ENCODE measurements around the gene PDHB. TPM values are rescaled to one million over a fixed set of nuclear protein-coding genes. Genes with fewer than 3 reads are reported as not detected.
"Not testable (repeated sequence)": the region's sequence is repeated elsewhere in the genome, so short reads cannot be mapped to it uniquely, and the experiment has no call there.

The PDHB gene
- total RNA-seq, 1 donor from 2014 or later, result 87.7 TPM

- Histone ChIP-seq H2AFZ (ENCODE audit: low read depth, low read length) (no peak overlapping the region), H3K9ac (ENCODE audit: low read length) (no peak overlapping the region), H3K36me3 (ENCODE audit: insufficient read depth, low read length) (no peaks in the 10 kb centered on the region), H3K27me3 (ENCODE audit: insufficient read depth, low read length) (no peaks in the 10 kb centered on the region), H3K4me1 (ENCODE audit: insufficient read depth, low read length) (peaks cover 8% of the 10 kb centered on the region), H3K79me2 (ENCODE audit: insufficient read depth, low read length) (no peaks in the 10 kb centered on the region), H3K4me2 (ENCODE audit: low read length) (no peak overlapping the region), H4K20me1 (ENCODE audit: insufficient read depth, low read length) (no peaks in the 10 kb centered on the region), H3K4me3 (ENCODE audit: insufficient read depth, low read depth, low read length) (no peak overlapping the region), H3K9me3 (ENCODE audit: insufficient read depth, low read depth, low read length) (peaks cover 3% of the 10 kb centered on the region), H3K27ac (ENCODE audit: low read depth, low read length) (no peak overlapping the region)
- no peak for FAIRE-seq
- DNase-seq (ENCODE audit: low read depth), result no peak
- Mint-ChIP-seq H3K4me3 (ENCODE audit: unreplicated experiment) (no peak overlapping the region), H3K4me1 (ENCODE audit: low read depth, unreplicated experiment) (peaks cover 6% of the 10 kb centered on the region), H3K36me3 (ENCODE audit: low read depth, unreplicated experiment) (no peaks in the 10 kb centered on the region), H3K27me3 (ENCODE audit: low read depth, unreplicated experiment) (no peaks in the 10 kb centered on the region), H3K27ac (ENCODE audit: unreplicated experiment) (no peak overlapping the region), H3K9me3 (ENCODE audit: unreplicated experiment) (peaks cover 15% of the 10 kb centered on the region)
- TF ChIP-seq CTCF (IDR thresholded peaks at IDR 0.05; ENCODE audit: insufficient read depth, low read depth, low read length) (no peak), EZH2 (IDR thresholded peaks at IDR 0.05; ENCODE audit: insufficient read depth, low read length) (no peak)
These were observed 25.5 kb upstream of the PDHB start for GRCh38 chr3:58459160-58459559.

- Histone ChIP-seq H3K79me2 (ENCODE audit: insufficient read depth, low read length) (no peaks in the 10 kb centered on the region), H3K9me3 (ENCODE audit: insufficient read depth, low read depth, low read length) (peaks cover 3% of the 10 kb centered on the region), H3K27ac (ENCODE audit: low read depth, low read length) (no peak overlapping the region), H3K4me2 (ENCODE audit: low read length) (no peak overlapping the region), H3K4me1 (ENCODE audit: insufficient read depth, low read length) (no peaks in the 10 kb centered on the region), H4K20me1 (ENCODE audit: insufficient read depth, low read length) (no peaks in the 10 kb centered on the region), H3K9ac (ENCODE audit: low read length) (no peak overlapping the region), H3K36me3 (ENCODE audit: insufficient read depth, low read length) (no peaks in the 10 kb centered on the region), H3K4me3 (ENCODE audit: insufficient read depth, low read depth, low read length) (no peak overlapping the region), H2AFZ (ENCODE audit: low read depth, low read length) (no peak overlapping the region), H3K27me3 (ENCODE audit: insufficient read depth, low read length) (no peaks in the 10 kb centered on the region)
- no peak overlapping the region for H3K27ac Mint-ChIP-seq (ENCODE audit: unreplicated experiment)
- FAIRE-seq, result no peak
- no peak for DNase-seq (ENCODE audit: low read depth)
- peaks cover 23% of the 10 kb centered on the region for H3K9me3 Mint-ChIP-seq (ENCODE audit: unreplicated experiment)
- H3K4me1 Mint-ChIP-seq (ENCODE audit: low read depth, unreplicated experiment), result no peaks in the 10 kb centered on the region
- no peak overlapping the region for H3K4me3 Mint-ChIP-seq (ENCODE audit: unreplicated experiment)
- no peak for TF ChIP-seq CTCF (IDR thresholded peaks at IDR 0.05; ENCODE audit: insufficient read depth, low read depth, low read length)
- TF ChIP-seq EZH2 (IDR thresholded peaks at IDR 0.05; ENCODE audit: insufficient read depth, low read length), result no peak
- no peaks in the 10 kb centered on the region for H3K36me3 Mint-ChIP-seq (ENCODE audit: low read depth, unreplicated experiment)
- no peaks in the 10 kb centered on the region for H3K27me3 Mint-ChIP-seq (ENCODE audit: low read depth, unreplicated experiment)
These were observed 18.5 kb upstream of the PDHB start for GRCh38 chr3:58452176-58452575.

GRCh38 chr3:58441514-58442450 is 8.2 kb upstream of the PDHB start:
- no peak overlapping the region for H3K4me3 ChIP-seq (ENCODE audit: insufficient read depth, low read depth, low read length)
- H3K36me3 ChIP-seq (ENCODE audit: insufficient read depth, low read length), result no peaks in the 10 kb centered on the region
- TF ChIP-seq CTCF (IDR thresholded peaks at IDR 0.05; ENCODE audit: insufficient read depth, low read depth, low read length) (no peak), EZH2 (IDR thresholded peaks at IDR 0.05; ENCODE audit: insufficient read depth, low read length) (no peak)
- peaks cover 12% of the 10 kb centered on the region for H3K4me1 Mint-ChIP-seq (ENCODE audit: low read depth, unreplicated experiment)
- FAIRE-seq (no peak), DNase-seq (ENCODE audit: low read depth) (no peak)
- H3K27me3 ChIP-seq (ENCODE audit: insufficient read depth, low read length), result no peaks in the 10 kb centered on the region
- H3K27ac Mint-ChIP-seq (ENCODE audit: unreplicated experiment), result no peak overlapping the region
- no peaks in the 10 kb centered on the region for H3K36me3 Mint-ChIP-seq (ENCODE audit: low read depth, unreplicated experiment)
- no peak overlapping the region for H3K27ac ChIP-seq (ENCODE audit: low read depth, low read length)
- H3K9me3 Mint-ChIP-seq (ENCODE audit: unreplicated experiment), result no peaks in the 10 kb centered on the region
- H2AFZ ChIP-seq (ENCODE audit: low read depth, low read length), result no peak overlapping the region
- no peaks in the 10 kb centered on the region for H4K20me1 ChIP-seq (ENCODE audit: insufficient read depth, low read length)
- peaks cover 6% of the 10 kb centered on the region for H3K4me1 ChIP-seq (ENCODE audit: insufficient read depth, low read length)
- H3K9me3 ChIP-seq (ENCODE audit: insufficient read depth, low read depth, low read length), result no peaks in the 10 kb centered on the region
- H3K79me2 ChIP-seq (ENCODE audit: insufficient read depth, low read length), result no peaks in the 10 kb centered on the region
- no peak overlapping the region for H3K4me2 ChIP-seq (ENCODE audit: low read length)
- peak overlapping the region; percentile 22 for H3K9ac ChIP-seq (ENCODE audit: low read length)
- no peak overlapping the region for H3K4me3 Mint-ChIP-seq (ENCODE audit: unreplicated experiment)
- no peaks in the 10 kb centered on the region for H3K27me3 Mint-ChIP-seq (ENCODE audit: low read depth, unreplicated experiment)

- not testable (repeated sequence) for FAIRE-seq; H3K27ac ChIP-seq (ENCODE audit: low read depth, low read length); H3K36me3 Mint-ChIP-seq (ENCODE audit: low read depth, unreplicated experiment); H3K27me3 Mint-ChIP-seq (ENCODE audit: low read depth, unreplicated experiment); H3K36me3 ChIP-seq (ENCODE audit: insufficient read depth, low read length); H3K27me3 ChIP-seq (ENCODE audit: insufficient read depth, low read length); DNase-seq (ENCODE audit: low read depth); H3K79me2 ChIP-seq (ENCODE audit: insufficient read depth, low read length); H3K9me3 Mint-ChIP-seq (ENCODE audit: unreplicated experiment); H3K4me1 ChIP-seq (ENCODE audit: insufficient read depth, low read length); H3K9me3 ChIP-seq (ENCODE audit: insufficient read depth, low read depth, low read length); H4K20me1 ChIP-seq (ENCODE audit: insufficient read depth, low read length); H3K4me3 Mint-ChIP-seq (ENCODE audit: unreplicated experiment); H3K4me3 ChIP-seq (ENCODE audit: insufficient read depth, low read depth, low read length)
- H3K4me2 ChIP-seq (ENCODE audit: low read length), result peak overlapping the region; percentile 31
- peak overlapping the region; percentile 26 for H2AFZ ChIP-seq (ENCODE audit: low read depth, low read length)
- Mint-ChIP-seq H3K27ac (ENCODE audit: unreplicated experiment) (peak overlapping the region; percentile 94), H3K4me1 (ENCODE audit: low read depth, unreplicated experiment) (peaks cover 18% of the 10 kb centered on the region)
- H3K9ac ChIP-seq (ENCODE audit: low read length), result peak overlapping the region; percentile 22
These were observed 7.3 kb upstream of the PDHB start for GRCh38 chr3:58440996-58441355.
